ENCODE measurements around the gene TRIM10. TPM values are rescaled to one million over a fixed set of nuclear protein-coding genes. Genes with fewer than 3 reads are reported as not detected.
A peak's percentile ranks its signal among the peaks of the same experiment; 100 is the strongest.

Gene TRIM10
- total and polyA plus RNA-seq, 3 experiments from 2014 or later, result not detected

GRCh38 chr6:30112402-30112994 is 48.5 kb downstream of the TRIM10 start:
- H3K9me3 ChIP-seq (ENCODE audit: low read length), result no peaks in the 10 kb centered on the region
- H3K4me1 Mint-ChIP-seq, result no peaks in the 10 kb centered on the region
- no peaks in the 10 kb centered on the region for H3K4me1 ChIP-seq (ENCODE audit: insufficient read depth, low read length)
- no peaks in the 10 kb centered on the region for H3K27me3 ChIP-seq (ENCODE audit: insufficient read depth, low read length, poor library complexity, severe bottlenecking)
- H3K36me3 Mint-ChIP-seq, result no peaks in the 10 kb centered on the region
- ChIA-PET CTCF (interaction anchor here (1.2 kb wide), 1 partner anchor 19 kb away, joined by 4 read pairs; no protein-coding TSS in a partner anchor), POLR2A (no interaction called here)
- no peak for DNase-seq
- H3K9me3 Mint-ChIP-seq, result no peaks in the 10 kb centered on the region
- H3K27ac ChIP-seq (ENCODE audit: low read depth, low read length), result no peak overlapping the region
- H3K27ac Mint-ChIP-seq, result peak overlapping the region in 1 of 8 donors; percentile 64
- H3K4me3 Mint-ChIP-seq, result no peak overlapping the region
- no peaks in the 10 kb centered on the region for H3K36me3 ChIP-seq (ENCODE audit: insufficient read depth, low read length)
- no peak overlapping the region for H3K4me3 ChIP-seq (ENCODE audit: low read length)
- H3K27me3 Mint-ChIP-seq, result peaks cover 40 to 66% of the 10 kb centered on the region in 2 donors

- Mint-ChIP-seq H3K4me3 (no peak overlapping the region), H3K4me1 (no peaks in the 10 kb centered on the region), H3K27me3 (peaks cover 42 to 76% of the 10 kb centered on the region in 2 donors), H3K27ac (peak overlapping the region in 1 of 8 donors; percentile 26), H3K36me3 (no peaks in the 10 kb centered on the region), H3K9me3 (no peaks in the 10 kb centered on the region)
- ChIA-PET CTCF (interaction anchor here (0.8 to 1.3 kb wide), 2 partner anchors 20 to 22 kb away, joined by 3 to 5 read pairs; no protein-coding TSS in a partner anchor), POLR2A (no interaction called here)
- Histone ChIP-seq H3K4me3 (ENCODE audit: low read length) (no peak overlapping the region), H3K4me1 (ENCODE audit: insufficient read depth, low read length) (no peaks in the 10 kb centered on the region), H3K27me3 (ENCODE audit: insufficient read depth, low read length, poor library complexity, severe bottlenecking) (no peaks in the 10 kb centered on the region), H3K9me3 (ENCODE audit: low read length) (no peaks in the 10 kb centered on the region), H3K27ac (ENCODE audit: low read depth, low read length) (no peak overlapping the region), H3K36me3 (ENCODE audit: insufficient read depth, low read length) (no peaks in the 10 kb centered on the region)
- DNase-seq, result no peak
Measured at GRCh38 chr6:30111266-30111856, 49.6 kb downstream of the TRIM10 start.

- Histone ChIP-seq H3K27ac (ENCODE audit: low read depth, low read length) (no peak overlapping the region), H3K4me3 (ENCODE audit: low read length) (no peak overlapping the region), H3K27me3 (ENCODE audit: insufficient read depth, low read length, poor library complexity, severe bottlenecking) (peaks cover 16% of the 10 kb centered on the region), H3K4me1 (ENCODE audit: insufficient read depth, low read length) (peaks cover 34% of the 10 kb centered on the region), H3K36me3 (ENCODE audit: insufficient read depth, low read length) (no peaks in the 10 kb centered on the region), H3K9me3 (ENCODE audit: low read length) (no peaks in the 10 kb centered on the region)
- ChIA-PET CTCF (interaction anchor here (0.9 to 8.1 kb wide), 2 partner anchors 29 to 206 kb away, joined by 3 to 182 read pairs; partner anchors contain the start of gene TRIM40), POLR2A (no interaction called here)
- peaks cover 32 to 38% (median 36%) of the 10 kb centered on the region in 3 donors for H3K4me1 Mint-ChIP-seq
- H3K27ac Mint-ChIP-seq, result no peak overlapping the region
- H3K27me3 Mint-ChIP-seq, result peaks cover 36 to 57% of the 10 kb centered on the region in 2 donors
- H3K4me3 Mint-ChIP-seq, result peak overlapping the region in 1 of 7 donors; percentile 62
- H3K9me3 Mint-ChIP-seq, result no peaks in the 10 kb centered on the region
- no peaks in the 10 kb centered on the region for H3K36me3 Mint-ChIP-seq
- DNase-seq, result no peak
Measured at GRCh38 chr6:30104661-30105060, 56.4 kb downstream of the TRIM10 start.

- Mint-ChIP-seq H3K27me3 (peaks cover 39 to 62% of the 10 kb centered on the region in 2 donors), H3K4me1 (peaks cover 33 to 39% (median 38%) of the 10 kb centered on the region in 3 donors), H3K27ac (peak overlapping the region in 1 of 8 donors; percentile 58), H3K36me3 (no peaks in the 10 kb centered on the region), H3K9me3 (no peaks in the 10 kb centered on the region), H3K4me3 (peak overlapping the region; percentile 81 to 93 (median 88))
- CTCF ChIA-PET, result interaction anchor here (0.7 to 8.1 kb wide), 15 partner anchors 9 to 1663 kb away, joined by 3 to 182 read pairs (median 6); partner anchors contain the start of genes POLR1H, PPP1R11 and TRIM40
- no peaks in the 10 kb centered on the region for H3K36me3 ChIP-seq (ENCODE audit: insufficient read depth, low read length)
- peaks cover 21% of the 10 kb centered on the region for H3K27me3 ChIP-seq (ENCODE audit: insufficient read depth, low read length, poor library complexity, severe bottlenecking)
- H3K4me1 ChIP-seq (ENCODE audit: insufficient read depth, low read length), result peaks cover 34% of the 10 kb centered on the region
- H3K4me3 ChIP-seq (ENCODE audit: low read length), result peak overlapping the region; percentile 58
- POLR2A ChIA-PET, result interaction anchor here (0.5 kb wide), 1 partner anchor 9 kb away, joined by 3 read pairs; no protein-coding TSS in a partner anchor
- H3K27ac ChIP-seq (ENCODE audit: low read depth, low read length), result no peak overlapping the region
- no peaks in the 10 kb centered on the region for H3K9me3 ChIP-seq (ENCODE audit: low read length)
- no peak for DNase-seq
Measured at GRCh38 chr6:30103872-30104179, 57.2 kb downstream of the TRIM10 start.

GRCh38 chr6:30102970-30103871 is 57.8 kb downstream of the TRIM10 start:
- Mint-ChIP-seq H3K4me1 (peaks cover 36 to 43% (median 42%) of the 10 kb centered on the region in 3 donors), H3K36me3 (no peaks in the 10 kb centered on the region), H3K27me3 (peaks cover 38 to 62% of the 10 kb centered on the region in 2 donors), H3K9me3 (no peaks in the 10 kb centered on the region), H3K27ac (peak overlapping the region; percentile 5 to 86 (median 67)), H3K4me3 (peak overlapping the region; percentile 81 to 93 (median 88))
- Histone ChIP-seq H3K27ac (ENCODE audit: low read depth, low read length) (no peak overlapping the region), H3K4me1 (ENCODE audit: insufficient read depth, low read length) (peaks cover 37% of the 10 kb centered on the region), H3K27me3 (ENCODE audit: insufficient read depth, low read length, poor library complexity, severe bottlenecking) (peaks cover 26% of the 10 kb centered on the region), H3K36me3 (ENCODE audit: insufficient read depth, low read length) (no peaks in the 10 kb centered on the region), H3K9me3 (ENCODE audit: low read length) (no peaks in the 10 kb centered on the region), H3K4me3 (ENCODE audit: low read length) (peak overlapping the region; percentile 58)
- POLR2A ChIA-PET, result interaction anchor here (0.5 to 0.6 kb wide), 2 partner anchors 9 to 512 kb away, joined by 3 to 7 read pairs; no protein-coding TSS in a partner anchor
- CTCF ChIA-PET, result interaction anchor here (0.7 to 8.1 kb wide), 18 partner anchors 9 to 1662 kb away, joined by 3 to 182 read pairs (median 5); partner anchors contain the start of genes POLR1H, PPP1R11, RNF39 and TRIM40
- DNase-seq, result peak; percentile 72 to 88 (median 76)

- Histone ChIP-seq H3K27ac (ENCODE audit: low read depth, low read length) (no peak overlapping the region), H3K4me1 (ENCODE audit: insufficient read depth, low read length) (peaks cover 44% of the 10 kb centered on the region), H3K9me3 (ENCODE audit: low read length) (no peaks in the 10 kb centered on the region), H3K27me3 (ENCODE audit: insufficient read depth, low read length, poor library complexity, severe bottlenecking) (peaks cover 32% of the 10 kb centered on the region), H3K36me3 (ENCODE audit: insufficient read depth, low read length) (no peaks in the 10 kb centered on the region), H3K4me3 (ENCODE audit: low read length) (no peak overlapping the region)
- POLR2A ChIA-PET, result interaction anchor here (1.2 kb wide), 1 partner anchor 28 kb away, joined by 6 read pairs; no protein-coding TSS in a partner anchor
- no peak for DNase-seq
- Mint-ChIP-seq H3K36me3 (no peaks in the 10 kb centered on the region), H3K27me3 (peaks cover 37 to 62% of the 10 kb centered on the region in 2 donors), H3K27ac (peak overlapping the region; percentile 5 to 86 (median 67)), H3K4me1 (peaks cover 41 to 49% (median 49%) of the 10 kb centered on the region in 3 donors), H3K4me3 (peak overlapping the region; percentile 81 to 93 (median 88)), H3K9me3 (no peaks in the 10 kb centered on the region)
- CTCF ChIA-PET, result interaction anchor here (0.7 to 8.1 kb wide), 12 partner anchors 8 to 137 kb away, joined by 3 to 182 read pairs (median 6); partner anchors contain the start of genes POLR1H, PPP1R11, RNF39 and TRIM40
Measured at GRCh38 chr6:30102414-30102969, 58.5 kb downstream of the TRIM10 start.
